ENCODE results near the gene CRTC1.

DNA sequence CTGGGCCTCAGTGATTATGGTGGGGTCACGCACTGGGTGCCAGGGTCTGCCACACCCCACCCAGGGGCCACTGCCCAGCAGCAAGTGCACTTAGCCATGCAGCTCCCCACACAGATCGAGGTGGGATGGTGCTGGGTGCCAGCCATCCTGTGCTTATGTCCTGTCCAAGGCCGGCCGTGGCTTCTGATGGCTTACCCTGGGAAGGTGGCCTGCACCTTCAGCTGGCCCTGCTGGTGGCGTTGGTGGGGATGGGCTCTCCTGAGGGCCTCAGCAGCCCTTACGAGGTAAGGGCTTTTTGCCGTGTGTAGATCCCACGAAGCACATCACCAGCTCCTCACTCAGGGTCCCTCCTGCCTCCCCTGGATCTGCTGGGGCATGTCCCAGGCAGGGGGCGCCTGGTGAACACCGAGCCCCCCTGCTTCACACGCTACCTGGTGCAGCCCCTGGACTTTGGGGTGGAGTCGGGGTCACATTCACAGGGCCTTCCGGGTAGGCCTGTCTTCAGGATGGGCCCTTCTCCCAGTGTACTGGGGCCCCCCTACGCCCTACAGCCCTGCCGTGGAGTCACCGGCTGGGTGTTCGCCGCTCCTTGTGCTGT lies 46.6 kb downstream of the CRTC1 start:
- TF ChIP-seq, protein P1, sequence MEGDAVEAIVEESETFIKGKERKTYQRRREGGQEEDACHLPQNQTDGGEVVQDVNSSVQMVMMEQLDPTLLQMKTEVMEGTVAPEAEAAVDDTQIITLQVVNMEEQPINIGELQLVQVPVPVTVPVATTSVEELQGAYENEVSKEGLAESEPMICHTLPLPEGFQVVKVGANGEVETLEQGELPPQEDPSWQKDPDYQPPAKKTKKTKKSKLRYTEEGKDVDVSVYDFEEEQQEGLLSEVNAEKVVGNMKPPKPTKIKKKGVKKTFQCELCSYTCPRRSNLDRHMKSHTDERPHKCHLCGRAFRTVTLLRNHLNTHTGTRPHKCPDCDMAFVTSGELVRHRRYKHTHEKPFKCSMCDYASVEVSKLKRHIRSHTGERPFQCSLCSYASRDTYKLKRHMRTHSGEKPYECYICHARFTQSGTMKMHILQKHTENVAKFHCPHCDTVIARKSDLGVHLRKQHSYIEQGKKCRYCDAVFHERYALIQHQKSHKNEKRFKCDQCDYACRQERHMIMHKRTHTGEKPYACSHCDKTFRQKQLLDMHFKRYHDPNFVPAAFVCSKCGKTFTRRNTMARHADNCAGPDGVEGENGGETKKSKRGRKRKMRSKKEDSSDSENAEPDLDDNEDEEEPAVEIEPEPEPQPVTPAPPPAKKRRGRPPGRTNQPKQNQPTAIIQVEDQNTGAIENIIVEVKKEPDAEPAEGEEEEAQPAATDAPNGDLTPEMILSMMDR (IDR thresholded peaks at IDR 0.05), result no peak
- no peak for TF ChIP-seq POLR2A (IDR thresholded peaks at IDR 0.05)
